ENCODE results near the gene RRAGA. TPM values are rescaled to one million over a fixed set of nuclear protein-coding genes. Genes with fewer than 3 reads are reported as not detected.

The RRAGA gene
- total RNA-seq, 4 donors from 2014 or later, result 37.1 to 108 (median 62.5) TPM

GRCh38 chr9:19049917-19050636 lies 850 bp downstream of the RRAGA start:
- intact Hi-C loops (cut with DNase I; ENCODE audit: low total_unique reads), result no loop called here
- Histone ChIP-seq H3K4me3 (peak overlapping the region; percentile 55 to 85), H3K9me3 (no peaks in the 10 kb centered on the region), H3K27me3 (no peaks in the 10 kb centered on the region), H3K4me1 (peaks cover 5 to 11% of the 10 kb centered on the region in 2 donors), H3K27ac (peak overlapping the region; percentile 94 to 96), H3K36me3 (no peaks in the 10 kb centered on the region)
- no peak for DNase-seq
- TF ChIP-seq POLR2A (IDR thresholded peaks at IDR 0.05) (no peak), CTCF (IDR thresholded peaks at IDR 0.05) (no peak)

DNA sequence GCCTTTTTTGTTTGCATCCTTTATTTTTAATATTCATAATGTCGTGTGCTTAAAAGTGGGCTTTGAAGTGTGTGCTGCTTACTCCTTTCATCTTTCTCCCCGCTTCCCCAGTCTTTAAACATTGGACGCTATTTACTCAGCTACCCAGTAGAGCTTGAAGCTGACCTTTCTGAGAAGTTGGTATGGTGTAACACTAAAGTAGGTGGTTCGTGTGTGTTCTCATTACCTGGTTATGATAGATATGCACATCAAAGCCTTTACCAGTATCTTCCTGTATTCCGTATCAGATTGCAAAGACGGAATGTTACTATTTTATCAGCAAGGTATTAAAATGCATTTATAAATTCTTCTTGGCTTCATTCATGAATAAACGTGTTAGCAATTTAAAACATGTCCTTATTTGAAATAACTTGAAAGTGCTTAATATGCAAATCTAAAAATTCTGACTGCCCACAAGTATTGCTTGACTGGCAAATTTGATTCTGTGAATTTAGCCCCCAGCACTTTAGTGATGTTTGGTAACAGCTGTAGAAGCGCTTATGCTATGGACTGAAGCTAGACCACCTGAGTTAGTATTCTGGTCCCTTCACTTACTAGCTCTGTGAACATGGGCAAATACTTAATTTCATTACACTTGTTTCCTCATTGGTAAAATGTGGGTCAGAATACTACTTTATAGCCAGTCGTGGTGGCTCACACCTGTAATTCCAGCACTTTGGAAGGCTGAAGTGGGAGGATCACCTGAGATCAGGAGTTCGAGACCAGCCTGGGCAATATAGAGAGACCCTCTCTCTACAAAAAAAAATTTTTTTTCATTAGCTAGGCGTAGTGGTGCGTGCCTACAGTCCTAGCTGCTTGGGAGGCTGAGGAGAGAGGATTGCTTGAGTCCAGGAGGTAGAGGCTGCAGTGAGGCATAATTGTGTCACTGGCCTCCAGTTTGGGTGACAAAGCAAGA lies 1.7 kb downstream of the RRAGA start:
- Histone ChIP-seq H3K27me3 (no peaks in the 10 kb centered on the region), H3K9me3 (no peaks in the 10 kb centered on the region), H3K36me3 (no peaks in the 10 kb centered on the region), H3K4me3 (peak overlapping the region; percentile 55 to 85), H3K4me1 (peaks cover 5 to 11% of the 10 kb centered on the region in 2 donors), H3K27ac (peak overlapping the region; percentile 94 to 96)
- TF ChIP-seq CTCF (IDR thresholded peaks at IDR 0.05), result no peak
- intact Hi-C loops (cut with DNase I; ENCODE audit: low total_unique reads), result no loop called here
- DNase-seq, result no peak

DNA sequence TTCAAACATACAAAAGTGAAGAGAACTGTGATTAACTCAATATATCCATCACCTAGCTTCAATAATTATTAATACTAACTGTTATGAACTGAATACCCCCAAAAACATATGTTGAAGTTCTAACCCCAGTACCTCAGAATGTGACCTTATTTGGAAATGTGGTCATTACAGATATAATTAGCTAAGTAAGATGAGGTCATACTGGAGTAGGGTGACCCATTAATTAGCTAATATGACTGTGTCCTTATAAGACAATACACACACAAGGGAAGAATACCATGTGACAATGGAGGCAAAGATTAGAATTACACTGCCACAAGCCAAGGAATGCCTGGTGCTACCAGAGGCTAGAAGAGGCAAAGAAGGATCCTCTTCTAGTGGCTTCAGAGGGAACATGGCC lies 7.8 kb downstream of the RRAGA start:
- peaks cover 0 to 5% of the 10 kb centered on the region in 2 donors for H3K4me1 ChIP-seq
- no peaks in the 10 kb centered on the region for H3K9me3 ChIP-seq
- H3K27me3 ChIP-seq, result no peaks in the 10 kb centered on the region
- H3K4me3 ChIP-seq, result no peak overlapping the region
- H3K27ac ChIP-seq, result no peak overlapping the region
- intact Hi-C loops (cut with DNase I; ENCODE audit: low total_unique reads), result no loop called here
- TF ChIP-seq POLR2A (IDR thresholded peaks at IDR 0.05) (no peak), CTCF (IDR thresholded peaks at IDR 0.05) (no peak)
- no peak for DNase-seq
- H3K36me3 ChIP-seq, result no peaks in the 10 kb centered on the region

DNA sequence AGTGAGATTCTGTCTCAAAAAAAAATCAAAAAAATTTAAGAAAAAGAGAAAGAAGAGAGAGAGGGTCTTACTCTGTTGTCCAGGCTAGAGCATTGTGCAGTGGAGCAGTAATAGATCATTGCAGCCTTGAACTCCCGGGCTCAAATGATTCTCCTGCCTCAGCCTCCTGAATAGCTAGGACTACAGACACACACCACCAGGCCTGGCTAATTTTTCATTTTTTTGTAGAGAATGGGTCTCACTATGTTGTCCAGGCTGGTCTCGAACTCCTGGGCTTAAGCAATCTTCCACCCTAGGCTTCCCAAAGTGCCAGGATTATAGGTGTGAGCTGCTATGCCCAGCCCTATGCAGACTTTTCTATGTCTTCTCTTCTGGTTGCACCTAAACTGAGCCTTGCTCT lies 25.0 kb downstream of the RRAGA start:
- H3K36me3 ChIP-seq, result no peaks in the 10 kb centered on the region
- H3K4me3 ChIP-seq, result no peak overlapping the region
- H3K27me3 ChIP-seq, result no peaks in the 10 kb centered on the region
- no peak for DNase-seq
- TF ChIP-seq POLR2A (IDR thresholded peaks at IDR 0.05) (no peak), CTCF (IDR thresholded peaks at IDR 0.05) (no peak)
- H3K4me1 ChIP-seq, result no peaks in the 10 kb centered on the region
- intact Hi-C loops (cut with DNase I; ENCODE audit: low total_unique reads), result no loop called here
- H3K27ac ChIP-seq, result no peak overlapping the region
- H3K9me3 ChIP-seq, result no peaks in the 10 kb centered on the region

GRCh38 chr9:19074836-19075235 lies 25.6 kb downstream of the RRAGA start:
- DNase-seq, result no peak
- Histone ChIP-seq H3K4me1 (no peaks in the 10 kb centered on the region), H3K9me3 (no peaks in the 10 kb centered on the region), H3K27ac (no peak overlapping the region), H3K36me3 (no peaks in the 10 kb centered on the region), H3K27me3 (no peaks in the 10 kb centered on the region), H3K4me3 (no peak overlapping the region)
- intact Hi-C loops (cut with DNase I; ENCODE audit: low total_unique reads), result no loop called here
- TF ChIP-seq POLR2A (IDR thresholded peaks at IDR 0.05) (no peak), CTCF (IDR thresholded peaks at IDR 0.05) (no peak)

Measured in uterus (tissue), 4 donors.